Regular cardiac myocyte (primary cell): ENCODE results near the gene HIGD2B. TPM values are rescaled to one million over a fixed set of nuclear protein-coding genes. Genes with fewer than 3 reads are reported as not detected.

Experiments used
- total RNA-seq: library from RNA; depleted of rRNA; stranded (reverse); fragments of >200 nt; gene quantifications from 2 replicates; pipeline ENCODE4 v1.2.3, GENCODE V29; 2014

HIGD2B gene
- total RNA-seq: not detected in 2 replicates

GRCh38 chr15:72685925-72686794, at the start of gene HIGD2B, which contains the start of gene BBS4:
Gene HIGD2B (minus strand): TSS chr15:72686182. CDS start chr15:72676374, 9,808 bp downstream.
Gene BBS4 (plus strand): TSS chr15:72686207. CDS start chr15:72686228, 21 bp downstream.

GRCh38 chr15:72654397-72654796, 31.6 kb downstream of the HIGD2B start, which contains the start of gene GOLGA6B:
Gene GOLGA6B (plus strand): TSS chr15:72654697. CDS start chr15:72654738, 41 bp downstream.

Other genes with a start within 250 kb of the HIGD2B start
- gene ARIH1, start 211.9 kb downstream of the HIGD2B start, total RNA-seq: 16.3 and 26.1 TPM in 2 replicates
- gene GOLGA6B, start 31.5 kb downstream of the HIGD2B start, total RNA-seq: under 0.01 TPM in 1 of 2 replicates, not detected in the other
- gene BBS4, start within 50 bp of the HIGD2B start, total RNA-seq: 10.5 and 18.0 TPM in 2 replicates
- gene ADPGK, start 97.6 kb upstream of the HIGD2B start, total RNA-seq: 71.0 and 73.6 TPM in 2 replicates